ENCODE results near the gene COA7.

The COA7 gene

GRCh38 chr1:52726265-52727113, 28.3 kb upstream of the COA7 start, which contains the start of gene ZYG11B (continued):
- TF ChIP-seq ZNF530 (tag by site-specific recombination; IDR thresholded peaks at IDR 0.05; ENCODE audit: low read depth) (no peak), ZXDB (tag by site-specific recombination; IDR thresholded peaks at IDR 0.05) (peak; percentile 91), CTCF (tag by site-specific recombination; IDR thresholded peaks at IDR 0.05) (0 out of 2 replicates have a peak, but pooled peaks have one; percentile 33), ZNF660 (tag by site-specific recombination; IDR thresholded peaks at IDR 0.05) (peak; percentile 92), ZNF221 (tag by site-specific recombination; IDR thresholded peaks at IDR 0.05; ENCODE audit: borderline replicate concordance) (no peak), ZNF324 (tag by site-specific recombination; IDR thresholded peaks at IDR 0.05) (no peak), KLF10 (tag by site-specific recombination; IDR thresholded peaks at IDR 0.05) (peak; percentile 78), ZBTB48 (tag by site-specific recombination; IDR thresholded peaks at IDR 0.05) (peak; percentile 97), ZFHX2 (tag by site-specific recombination; conservative IDR thresholded peaks at IDR 0.05) (peak; percentile 85), REST (tag by site-specific recombination; IDR thresholded peaks at IDR 0.05) (0 out of 2 replicates have a peak, but pooled peaks have one; percentile 28), ZNF704 (tag by site-specific recombination; IDR thresholded peaks at IDR 0.05) (no peak), ZEB2 (tag by site-specific recombination; IDR thresholded peaks at IDR 0.05) (peak; percentile 53), ZNF155 (tag by site-specific recombination; IDR thresholded peaks at IDR 0.05) (no peak), ZNF426 (tag by site-specific recombination; IDR thresholded peaks at IDR 0.05) (no peak), ZNF2 (tag by site-specific recombination; IDR thresholded peaks at IDR 0.05) (peak; percentile 36; the same call in 1 of the 2 replicates), ZNF362 (tag by site-specific recombination; IDR thresholded peaks at IDR 0.05) (no peak), KLF7 (tag by site-specific recombination; IDR thresholded peaks at IDR 0.05; ENCODE audit: borderline replicate concordance) (0 out of 2 replicates have a peak, but pooled peaks have one; percentile 55), ZNF670 (tag by site-specific recombination; IDR thresholded peaks at IDR 0.05; ENCODE audit: low read depth) (no peak), ZSCAN30 (tag by site-specific recombination; IDR thresholded peaks at IDR 0.05) (peak; percentile 83), ZNF239 (tag by site-specific recombination; IDR thresholded peaks at IDR 0.05) (no peak), SP3 (tag by site-specific recombination; IDR thresholded peaks at IDR 0.05) (peak; percentile 52), ZIC2 (tag by site-specific recombination; IDR thresholded peaks at IDR 0.05) (0 out of 2 replicates have a peak, but pooled peaks have one; percentile 25)
